Subcutaneous abdominal adipose tissue (tissue), 5 donors: ENCODE results near the gene GOLGA7B.

Experiments
- H3K27ac ChIP-seq: one replicate; pipeline ENCODE4 v1.7.0; 2013; ENCODE audit warnings: low read depth, mild to moderate bottlenecking, inconsistent platforms, low read length, moderate library complexity
- H3K27me3 ChIP-seq, 5 donors: one replicate each; pipeline ENCODE4 v1.7.0; 2013; ENCODE audit warnings: low read length in 5 of 5, inconsistent platforms in 1 of 5; ENCODE audit not compliant: control insufficient read depth in 5 of 5, insufficient read depth in 4 of 5
- H3K36me3 ChIP-seq, 5 donors: one replicate each; pipeline ENCODE4 v1.7.0; 2013; ENCODE audit warnings: low read length in 5 of 5; ENCODE audit not compliant: control insufficient read depth in 5 of 5, insufficient read depth in 5 of 5
- H3K4me1 ChIP-seq, 5 donors: one replicate each; pipeline ENCODE4 v1.7.0; 2013; ENCODE audit warnings: low read length in 5 of 5, mild to moderate bottlenecking in 3 of 5, moderate library complexity in 1 of 5; ENCODE audit not compliant: control insufficient read depth in 5 of 5, insufficient read depth in 5 of 5
- H3K4me3 ChIP-seq, 5 donors: one replicate each; pipeline ENCODE4 v1.7.0; 2013; ENCODE audit warnings: low read length in 5 of 5, low read depth in 1 of 5
- H3K9ac ChIP-seq, 5 donors: one replicate each; pipeline ENCODE4 v1.7.0; 2013; ENCODE audit warnings: low read length in 5 of 5, mild to moderate bottlenecking in 4 of 5, moderate library complexity in 3 of 5
- H3K9me3 ChIP-seq, 5 donors: one replicate each; pipeline ENCODE4 v1.7.0; 2013; ENCODE audit warnings: low read length in 5 of 5; ENCODE audit not compliant: control insufficient read depth in 5 of 5
- donor health status: healthy.
- donor health status: healthy.
- donor health status: healthy.
- donor health status: healthy.
- donor health status: healthy.

The GOLGA7B gene

DNA sequence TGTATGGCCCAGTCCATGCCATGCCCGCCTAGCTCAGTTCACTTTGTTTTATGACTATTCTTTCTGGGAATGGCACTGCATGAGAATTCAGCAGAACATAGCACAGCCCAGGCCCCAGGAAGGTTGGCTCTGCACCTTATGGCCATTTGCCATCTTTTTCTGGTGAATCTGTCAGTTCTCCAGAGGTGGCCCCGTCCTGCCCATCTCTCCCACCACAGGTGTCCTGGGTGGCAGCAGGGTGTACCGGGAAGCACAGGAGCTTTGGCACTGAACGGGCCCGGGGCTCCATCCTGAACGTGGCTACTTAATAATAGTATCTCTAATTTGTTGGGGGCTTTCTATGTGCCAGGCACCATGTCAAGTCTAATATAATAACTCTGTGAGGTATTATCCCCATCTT, 24.7 kb downstream of the GOLGA7B start:
- no peaks in the 10 kb centered on the region for H3K36me3 ChIP-seq
- H3K4me1 ChIP-seq, result peaks cover 0 to 8% (median 2%) of the 10 kb centered on the region in 5 donors
- H3K27ac ChIP-seq, result no peak overlapping the region
- peaks cover 0 to 12% (median 0%) of the 10 kb centered on the region in 5 donors for H3K27me3 ChIP-seq
- H3K9me3 ChIP-seq, result no peaks in the 10 kb centered on the region
- no peak overlapping the region for H3K9ac ChIP-seq
- no peak overlapping the region for H3K4me3 ChIP-seq

DNA sequence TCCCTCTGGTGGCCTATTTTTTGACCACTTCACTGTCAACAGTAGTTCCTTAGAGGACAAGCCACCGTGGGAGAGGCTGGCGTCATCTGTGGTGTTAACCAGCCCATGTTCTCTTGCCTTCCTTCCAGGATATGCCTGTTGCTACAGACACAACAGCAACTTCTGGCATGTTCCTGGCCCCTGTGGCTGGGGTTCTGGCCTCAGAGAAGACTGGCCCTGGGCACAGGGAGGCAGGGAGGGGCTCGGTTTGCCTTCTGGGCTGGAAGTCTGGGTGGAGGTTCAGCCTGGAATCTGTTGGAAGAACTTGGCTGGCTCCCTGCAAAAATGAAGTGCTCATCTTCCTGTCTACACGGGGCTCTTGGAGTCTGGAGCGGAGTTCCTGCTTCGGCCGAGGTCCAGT, 25.7 kb downstream of the GOLGA7B start:
- peaks cover 0 to 4% (median 0%) of the 10 kb centered on the region in 5 donors for H3K4me1 ChIP-seq
- H3K27me3 ChIP-seq, result peaks cover 0 to 12% (median 0%) of the 10 kb centered on the region in 5 donors
- H3K27ac ChIP-seq, result no peak overlapping the region
- H3K36me3 ChIP-seq, result no peaks in the 10 kb centered on the region
- no peak overlapping the region for H3K4me3 ChIP-seq
- no peak overlapping the region for H3K9ac ChIP-seq
- H3K9me3 ChIP-seq, result no peaks in the 10 kb centered on the region

DNA sequence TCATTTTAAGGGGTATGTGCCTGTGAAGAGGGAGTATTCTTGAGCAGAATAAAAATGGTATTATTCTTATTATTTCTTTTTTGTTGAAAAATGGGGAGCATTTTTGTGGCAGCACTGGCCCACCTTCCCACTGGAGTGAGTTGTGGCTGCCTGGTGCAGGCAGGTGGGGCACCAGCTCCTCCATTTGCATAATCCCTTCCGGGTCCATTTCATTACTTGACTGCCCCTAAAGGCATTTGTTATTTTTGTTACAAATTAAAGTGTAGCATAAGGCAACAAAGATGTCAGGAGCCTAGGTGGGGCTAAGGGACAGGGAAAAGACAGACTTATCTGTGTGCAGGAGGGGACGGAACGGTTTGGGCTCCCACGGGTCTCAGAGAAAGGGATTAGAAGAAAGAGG, 26.8 kb downstream of the GOLGA7B start:
- Histone ChIP-seq H3K27ac (no peak overlapping the region), H3K9ac (no peak overlapping the region), H3K9me3 (no peaks in the 10 kb centered on the region)

DNA sequence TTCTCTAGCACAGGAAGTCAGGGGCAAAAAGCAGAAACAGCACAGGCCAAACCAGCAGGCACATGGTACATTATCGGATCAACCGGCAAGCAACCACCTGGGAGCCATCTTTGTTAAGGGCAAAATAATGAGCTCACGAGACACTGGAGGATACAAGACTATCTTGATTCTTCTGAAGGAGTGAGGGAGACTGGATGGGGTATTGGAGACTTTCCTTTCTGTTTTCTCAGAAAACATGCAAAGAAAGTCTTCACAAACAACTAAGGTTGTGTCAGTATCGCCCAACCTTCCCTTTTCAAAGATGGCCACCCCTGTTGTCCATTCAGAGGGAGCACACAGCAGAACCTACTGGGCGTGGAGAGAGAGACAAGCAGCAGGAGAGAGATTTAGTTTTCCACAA, 29.6 kb downstream of the GOLGA7B start:
- H3K36me3 ChIP-seq, result no peaks in the 10 kb centered on the region
- peaks cover 0 to 14% (median 0%) of the 10 kb centered on the region in 5 donors for H3K27me3 ChIP-seq
- H3K9me3 ChIP-seq, result no peaks in the 10 kb centered on the region
- H3K27ac ChIP-seq, result no peak overlapping the region
- no peak overlapping the region for H3K4me3 ChIP-seq
- no peaks in the 10 kb centered on the region for H3K4me1 ChIP-seq
- no peak overlapping the region for H3K9ac ChIP-seq

More for the DNA sequence above, 26.8 kb downstream of the GOLGA7B start:
- H3K27me3 ChIP-seq, result peaks cover 0 to 11% (median 0%) of the 10 kb centered on the region in 5 donors
- H3K4me1 ChIP-seq, result peaks cover 0 to 4% (median 0%) of the 10 kb centered on the region in 5 donors
- H3K36me3 ChIP-seq, result no peaks in the 10 kb centered on the region
- H3K4me3 ChIP-seq, result no peak overlapping the region

DNA sequence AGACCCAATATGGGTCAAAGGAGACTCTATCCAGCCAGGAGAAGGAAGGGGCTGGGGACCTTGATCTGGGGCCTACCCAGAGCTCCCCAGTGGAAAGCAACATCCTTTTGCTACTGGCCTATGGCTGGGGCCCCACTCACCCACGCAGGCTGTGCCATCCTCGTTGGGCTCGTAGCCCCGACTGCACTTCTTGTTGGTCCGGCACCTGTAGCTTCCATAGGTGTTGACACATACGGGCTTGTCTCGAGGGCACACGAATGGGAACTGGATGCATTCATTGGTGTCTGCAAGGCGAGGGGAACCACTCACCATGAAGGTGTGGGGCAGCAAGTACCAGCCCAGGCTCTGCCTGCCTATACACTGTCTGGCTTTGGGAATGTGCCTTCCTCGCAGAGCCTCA, 30.5 kb downstream of the GOLGA7B start:
- Histone ChIP-seq H3K27ac (no peak overlapping the region), H3K9me3 (no peaks in the 10 kb centered on the region), H3K36me3 (no peaks in the 10 kb centered on the region), H3K4me3 (no peak overlapping the region), H3K9ac (no peak overlapping the region), H3K27me3 (peaks cover 0 to 9% (median 0%) of the 10 kb centered on the region in 5 donors), H3K4me1 (no peaks in the 10 kb centered on the region)

DNA sequence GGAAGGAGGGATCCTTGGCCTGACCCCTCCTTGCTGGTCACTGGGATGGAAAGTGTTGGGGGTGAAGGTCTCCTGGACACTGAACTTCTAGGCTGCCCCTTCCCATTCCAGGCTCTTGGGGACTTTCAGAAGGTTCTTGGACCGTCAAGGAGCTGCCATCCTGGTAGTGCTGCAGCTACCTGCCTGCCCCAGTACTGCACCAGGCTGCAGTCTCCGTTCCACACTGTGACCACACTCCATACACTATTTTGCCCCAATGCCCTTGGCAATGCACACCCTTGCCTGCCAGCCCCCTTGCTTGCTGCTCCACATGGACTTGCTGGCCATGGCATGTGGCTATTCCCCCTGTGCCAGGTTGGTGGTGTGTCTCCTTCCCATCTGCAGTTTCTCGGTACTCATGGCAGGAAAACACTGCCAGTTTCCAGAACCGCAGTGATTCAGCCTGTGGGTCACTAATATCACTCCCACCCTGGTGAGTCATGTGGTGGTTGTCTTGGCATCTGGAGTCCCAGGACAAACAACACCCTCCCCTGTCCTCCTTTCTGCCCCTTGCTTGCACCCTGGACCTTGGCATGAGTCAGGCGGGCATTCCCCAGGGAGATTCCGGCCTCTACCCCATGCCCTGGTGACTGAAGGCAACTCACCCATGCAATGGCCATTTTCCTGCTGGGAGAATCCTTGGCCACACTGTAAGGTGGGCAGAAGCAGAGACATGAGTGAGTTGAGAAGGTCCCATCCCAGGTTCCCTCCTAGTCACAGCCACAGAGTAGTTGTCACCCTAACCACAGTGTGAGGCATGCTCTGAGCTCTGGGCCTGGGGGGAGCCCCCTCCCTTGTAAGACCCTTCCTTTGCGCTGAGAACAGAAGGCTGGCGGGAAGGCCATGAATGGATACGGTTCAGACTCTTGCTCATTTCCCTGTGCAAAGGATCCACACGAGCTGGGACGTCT, 32.8 kb downstream of the GOLGA7B start:
- H3K9ac ChIP-seq, result no peak overlapping the region
- H3K9me3 ChIP-seq, result no peaks in the 10 kb centered on the region
- H3K4me3 ChIP-seq, result no peak overlapping the region
- H3K27ac ChIP-seq, result no peak overlapping the region
- no peaks in the 10 kb centered on the region for H3K36me3 ChIP-seq
- peaks cover 0 to 9% (median under 1%) of the 10 kb centered on the region in 5 donors for H3K27me3 ChIP-seq
- H3K4me1 ChIP-seq, result no peaks in the 10 kb centered on the region

DNA sequence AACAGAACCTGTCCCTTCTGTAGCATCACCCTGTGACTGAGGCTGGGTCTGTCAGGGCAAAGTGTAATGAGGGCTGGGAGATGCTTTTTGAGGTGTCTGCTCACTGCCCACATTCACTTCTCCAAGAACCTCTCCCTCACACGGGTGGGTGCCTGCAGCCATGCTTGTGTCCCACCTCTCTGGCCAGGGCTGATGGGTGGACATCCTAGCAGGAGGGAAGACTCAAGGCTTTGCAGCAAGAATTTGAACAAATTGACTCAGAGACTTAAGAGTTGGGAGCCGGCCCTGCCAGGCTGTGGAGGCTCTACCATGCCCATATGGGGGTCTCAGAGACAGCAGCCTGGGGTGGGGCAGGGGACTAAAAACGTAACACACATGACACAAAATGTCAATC, 33.4 kb downstream of the GOLGA7B start:
- no peak overlapping the region for H3K27ac ChIP-seq
- peaks cover 0 to 9% (median 3%) of the 10 kb centered on the region in 5 donors for H3K27me3 ChIP-seq
- no peak overlapping the region for H3K9ac ChIP-seq
- no peak overlapping the region for H3K4me3 ChIP-seq
- H3K36me3 ChIP-seq, result no peaks in the 10 kb centered on the region
- no peaks in the 10 kb centered on the region for H3K9me3 ChIP-seq
- H3K4me1 ChIP-seq, result no peaks in the 10 kb centered on the region

DNA sequence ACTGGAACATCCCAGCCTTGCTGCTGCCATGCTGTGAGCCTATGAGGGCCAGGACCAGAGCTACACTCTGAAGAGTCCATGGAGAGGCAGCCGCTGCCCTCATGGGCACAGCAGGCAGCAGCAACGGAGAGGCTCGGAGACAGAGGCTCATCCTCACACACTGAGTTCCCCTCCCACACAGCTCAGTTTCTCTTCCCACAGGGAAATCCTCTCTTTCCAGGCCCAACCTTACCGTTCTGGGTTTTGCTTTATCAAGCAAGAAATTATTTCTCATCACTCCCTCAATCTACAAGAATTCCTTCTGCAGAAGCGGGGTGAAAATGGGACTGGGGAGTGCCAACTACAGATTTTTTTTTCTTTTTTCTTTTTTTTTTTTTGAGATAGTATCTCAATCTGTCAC, 36.6 kb downstream of the GOLGA7B start:
- Histone ChIP-seq H3K27ac (no peak overlapping the region), H3K4me1 (peaks cover 0 to 3% (median 0%) of the 10 kb centered on the region in 5 donors), H3K9me3 (no peaks in the 10 kb centered on the region), H3K36me3 (no peaks in the 10 kb centered on the region), H3K27me3 (peaks cover 0 to 16% (median 9%) of the 10 kb centered on the region in 5 donors), H3K9ac (no peak overlapping the region), H3K4me3 (no peak overlapping the region)

DNA sequence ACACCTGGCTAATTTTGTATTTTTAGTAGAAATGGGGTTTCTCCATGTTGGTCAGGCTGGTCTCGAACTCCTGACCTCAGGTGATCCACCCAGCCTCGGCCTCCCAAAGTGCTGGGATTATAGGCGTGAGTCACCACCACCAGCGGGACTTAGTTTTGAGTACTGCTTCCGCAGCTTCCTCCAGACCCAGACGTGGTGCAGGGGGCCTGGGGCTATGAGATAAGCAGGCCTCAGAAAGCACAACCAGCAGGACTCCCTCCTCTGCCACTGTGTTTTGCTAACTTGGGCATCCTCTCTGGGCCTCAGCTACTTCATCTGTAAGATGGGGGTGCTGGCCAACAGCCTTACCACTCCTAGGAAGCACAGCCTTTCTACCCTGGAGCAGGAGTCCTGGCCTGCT, 37.8 kb downstream of the GOLGA7B start:
- Histone ChIP-seq H3K4me1 (peaks cover 0 to 3% (median 0%) of the 10 kb centered on the region in 5 donors), H3K9me3 (no peaks in the 10 kb centered on the region), H3K27ac (no peak overlapping the region), H3K27me3 (peaks cover 0 to 19% (median 11%) of the 10 kb centered on the region in 5 donors), H3K9ac (no peak overlapping the region), H3K36me3 (no peaks in the 10 kb centered on the region), H3K4me3 (no peak overlapping the region)

DNA sequence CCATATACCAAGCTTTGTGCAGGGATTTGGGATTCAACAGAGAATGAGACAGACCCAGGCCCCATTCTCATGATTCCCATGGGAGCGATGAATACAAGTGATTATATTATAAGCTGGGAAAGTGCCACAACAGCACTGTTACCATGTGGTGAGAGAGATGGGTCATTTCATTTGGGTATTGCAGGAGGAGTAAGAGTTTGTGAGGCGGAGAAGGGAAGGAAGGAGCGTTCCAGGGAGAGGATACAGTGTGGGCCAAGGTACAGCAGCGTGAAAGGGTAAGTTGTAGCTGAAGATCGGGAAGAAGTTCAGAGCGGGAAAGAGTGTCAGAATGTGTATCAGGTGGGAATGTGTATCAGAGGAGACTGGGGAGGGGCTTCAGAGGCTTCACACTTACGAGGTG, 38.5 kb downstream of the GOLGA7B start:
- Histone ChIP-seq H3K4me3 (no peak overlapping the region), H3K27ac (no peak overlapping the region), H3K4me1 (peaks cover 0 to 3% (median 0%) of the 10 kb centered on the region in 5 donors)

More for the DNA sequence above, 38.5 kb downstream of the GOLGA7B start:
- Histone ChIP-seq H3K9ac (no peak overlapping the region), H3K9me3 (no peaks in the 10 kb centered on the region), H3K36me3 (no peaks in the 10 kb centered on the region), H3K27me3 (peaks cover 0 to 22% (median 11%) of the 10 kb centered on the region in 5 donors)
